Tibial nerve (tissue), 3 donors: ENCODE data around the gene POU6F2.

Source experiments
- CTCF ChIP-seq, 5 experiments: fragments of 200-600 bp in 3 of 5; fragments of 450-650 bp in 2 of 5; sonication (generic) in 3 of 5; IDR thresholded peaks; one replicate each; pipeline ENCODE4 v1.5.1; 2016 to 2019; ENCODE audit warnings: antibody characterized with exemption in 5 of 5, mild to moderate bottlenecking in 3 of 5, moderate library complexity in 2 of 5
- POLR2A ChIP-seq, 2 donors: fragments of 450-650 bp; IDR thresholded peaks; one replicate each; pipeline ENCODE4 v1.6.1; 2017; ENCODE audit warnings: antibody characterized with exemption in 2 of 2, mild to moderate bottlenecking in 2 of 2, moderate library complexity in 2 of 2

GRCh38 chr7:39310699-39311098, 333.0 kb downstream of the POU6F2 start:
- TF ChIP-seq CTCF (IDR thresholded peaks at IDR 0.05) (no peak), POLR2A (IDR thresholded peaks at IDR 0.05) (no peak)
